ENCODE data around the gene SLC6A19.

SLC6A19 gene

GRCh38 chr5:1181451-1182359 lies 19.7 kb upstream of the SLC6A19 start:
- no peak for DNase-seq

- no peak for DNase-seq
Measured at GRCh38 chr5:1182360-1182632, 19.1 kb upstream of the SLC6A19 start.

GRCh38 chr5:1182633-1183423 lies 18.6 kb upstream of the SLC6A19 start:
- no peak for DNase-seq

GRCh38 chr5:1183424-1184162 lies 17.8 kb upstream of the SLC6A19 start:
- no peak for DNase-seq

GRCh38 chr5:1184163-1184470 lies 17.3 kb upstream of the SLC6A19 start:
- no peak for DNase-seq

DNA sequence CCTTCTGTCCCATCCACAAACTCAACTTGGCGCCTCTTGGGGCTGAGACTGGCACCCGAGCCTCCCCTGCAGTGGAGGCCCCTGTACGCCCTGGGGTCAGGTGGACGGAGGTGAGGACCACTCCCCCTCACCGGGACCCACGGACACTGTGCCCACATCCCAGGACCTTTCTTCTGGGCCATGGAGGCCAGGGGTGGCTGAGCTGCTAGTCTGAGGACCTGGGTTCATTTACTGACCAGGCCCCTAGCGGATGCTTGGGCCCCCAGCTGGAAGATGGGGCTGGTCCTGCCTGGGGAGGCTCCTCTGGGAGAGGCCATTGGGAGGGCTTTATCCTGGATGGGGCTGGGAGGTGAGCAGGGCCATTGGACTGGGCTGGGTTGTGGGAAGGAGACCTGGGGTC lies 16.9 kb upstream of the SLC6A19 start:
- no peak for DNase-seq

DNA sequence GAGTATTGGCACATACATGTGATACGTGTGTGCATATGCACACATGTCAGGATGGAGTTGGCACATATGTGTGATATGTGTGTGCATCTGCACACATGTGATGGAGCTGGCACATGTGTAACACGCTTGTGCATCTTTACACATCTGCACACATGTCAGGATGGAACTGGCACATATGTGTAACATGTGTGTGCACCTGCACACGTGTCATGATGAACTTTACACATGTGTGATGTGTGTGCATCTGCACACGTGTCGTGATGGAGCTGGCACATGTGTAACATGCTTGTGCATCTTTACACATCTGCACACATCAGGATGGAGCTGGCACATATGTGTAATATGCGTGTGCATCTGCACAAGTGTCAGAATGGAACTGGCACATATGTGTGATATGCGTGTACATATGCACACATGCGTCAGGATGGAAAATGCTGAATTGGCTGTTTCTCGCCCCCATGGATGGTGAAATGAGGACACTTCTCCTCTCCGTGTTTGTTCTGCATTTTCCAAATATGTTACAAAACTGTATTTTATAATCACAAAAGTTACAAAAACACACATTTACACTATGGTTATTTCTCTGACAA lies 16.3 kb upstream of the SLC6A19 start:
- DNase-seq = no peak

- DNase-seq = no peak
Measured at GRCh38 chr5:1185629-1186350, 15.6 kb upstream of the SLC6A19 start.

- no peak for DNase-seq
Measured at GRCh38 chr5:1186351-1187233, 14.8 kb upstream of the SLC6A19 start.

GRCh38 chr5:1187234-1187949 lies 14.0 kb upstream of the SLC6A19 start:
- no peak for DNase-seq

- DNase-seq = no peak
Measured at GRCh38 chr5:1187950-1188334, 13.5 kb upstream of the SLC6A19 start.

- DNase-seq = no peak
Measured at GRCh38 chr5:1188464-1188863, 12.9 kb upstream of the SLC6A19 start.

DNA sequence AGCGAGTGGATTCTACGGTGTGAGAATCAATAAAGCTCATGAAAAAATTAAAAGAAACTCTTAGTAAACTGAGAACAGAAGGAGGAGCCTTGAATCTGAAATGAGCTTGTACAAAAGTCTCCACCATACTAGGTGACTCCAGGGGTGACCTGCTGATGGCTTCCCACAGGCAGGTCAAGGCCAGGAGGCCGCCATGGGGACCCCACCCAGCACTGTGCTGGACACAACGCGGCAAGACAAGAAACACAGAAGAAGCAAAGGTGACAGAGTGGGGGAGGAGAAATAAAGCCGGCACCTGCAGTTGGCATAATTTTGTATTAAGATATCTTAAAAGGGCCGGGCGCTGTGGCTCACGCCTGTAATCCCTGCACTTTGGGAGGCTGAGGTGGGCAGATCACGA lies 12.1 kb upstream of the SLC6A19 start:
- DNase-seq = no peak

DNA sequence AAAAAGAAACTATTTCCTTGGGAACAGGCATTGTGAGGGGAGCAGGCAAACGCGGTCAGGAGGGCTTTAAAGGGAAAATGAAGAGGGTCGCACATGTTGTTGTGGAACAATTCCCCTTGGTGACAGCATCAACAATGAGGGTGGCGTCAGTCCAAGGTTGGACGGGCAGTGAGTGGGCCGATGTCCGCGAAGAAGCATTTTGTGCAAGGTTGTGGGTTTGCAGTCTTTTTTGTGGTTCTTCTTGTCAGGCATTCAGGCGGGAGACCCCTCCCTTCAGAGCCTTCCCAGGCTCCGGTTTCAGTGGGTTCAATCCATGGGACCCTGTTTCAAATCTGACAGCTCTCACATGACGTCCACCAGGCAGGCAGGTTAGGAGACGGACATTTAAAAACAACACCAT lies 11.1 kb upstream of the SLC6A19 start:
- no peak for DNase-seq

GRCh38 chr5:1190837-1191239 lies 10.6 kb upstream of the SLC6A19 start:
- DNase-seq = no peak

- no peak for DNase-seq
Measured at GRCh38 chr5:1192971-1193590, 8.3 kb upstream of the SLC6A19 start.

DNA sequence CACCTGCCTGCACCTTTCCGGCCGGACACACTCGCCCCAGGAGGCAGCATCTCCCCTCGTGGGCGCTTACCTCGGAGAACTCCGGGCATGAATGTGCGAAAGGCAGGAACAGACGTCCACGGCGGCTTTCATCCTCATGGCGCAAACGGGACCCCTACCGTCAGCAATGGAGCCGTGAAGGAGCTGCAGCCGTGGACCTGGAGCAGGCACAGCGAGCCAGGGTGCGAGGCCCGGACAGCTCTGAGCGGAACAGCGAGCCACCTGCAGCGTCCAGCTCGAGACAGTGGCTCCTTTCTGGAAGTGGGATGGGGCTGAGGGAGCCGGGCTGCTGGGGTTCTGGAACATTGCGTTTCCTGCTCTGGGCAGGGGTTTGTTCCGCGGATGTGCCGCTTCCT lies 7.8 kb upstream of the SLC6A19 start:
- DNase-seq = no peak

GRCh38 chr5:1194378-1194777 lies 7.0 kb upstream of the SLC6A19 start:
- DNase-seq = no peak

- no peak for DNase-seq
Measured at GRCh38 chr5:1195439-1195838, 6.0 kb upstream of the SLC6A19 start.

DNA sequence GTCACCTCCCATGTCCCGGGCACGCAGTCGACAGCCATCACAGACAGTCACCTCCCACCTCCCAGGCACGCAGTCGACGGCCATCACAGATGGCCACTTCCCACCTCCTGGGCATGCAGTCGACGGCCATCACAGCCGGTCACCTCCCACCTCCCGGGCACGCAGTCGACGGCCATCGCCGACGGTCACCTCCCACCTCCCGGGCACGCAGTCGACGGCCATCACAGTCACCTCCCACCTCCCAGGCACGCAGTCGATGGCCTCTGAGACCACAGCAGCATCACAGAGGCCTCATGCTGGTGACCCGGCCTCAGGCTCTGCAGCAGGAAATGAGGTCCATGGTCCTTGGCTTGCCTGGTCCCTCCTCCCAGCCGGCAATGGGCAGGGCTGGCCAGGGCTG lies 5.5 kb upstream of the SLC6A19 start:
- DNase-seq = no peak

DNA sequence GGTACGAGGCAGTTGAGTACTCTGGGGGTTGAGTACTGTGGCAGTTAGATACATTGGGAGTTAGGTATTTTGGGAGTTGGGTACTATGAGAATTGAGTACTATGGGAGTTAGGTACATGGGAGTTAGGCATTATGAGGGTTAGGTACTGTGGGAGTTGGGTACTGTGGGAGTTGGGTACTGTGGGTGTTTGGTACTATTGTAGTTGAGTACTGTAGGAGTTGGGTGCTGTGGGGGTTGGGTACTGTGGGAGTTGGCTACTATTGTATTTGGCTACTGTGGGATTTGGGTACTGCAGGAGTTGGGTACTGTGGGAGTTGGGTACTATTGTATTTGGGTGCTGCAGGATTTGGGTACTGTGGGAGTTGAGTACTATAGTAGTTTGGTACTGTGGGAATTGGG lies 4.8 kb upstream of the SLC6A19 start:
- DNase-seq = no peak
